B cell (primary cell): Measurements from ENCODE around the gene SNCB. TPM values are rescaled to one million over a fixed set of nuclear protein-coding genes. Genes with fewer than 3 reads are reported as not detected.

Experiments used
- ATAC-seq: fragments of 200-7000 bp; cut with Tn5 transposase; one replicate; pipeline ENCODE4 v1.10.0; 2021; ENCODE audit warnings: low read depth, mild to moderate bottlenecking, moderate number of reproducible peaks, moderate library complexity
- CTCF ChIA-PET: fragments of 350-600 bp; sonication (Branson Sonifier 250); formaldehyde crosslinking; loops from one replicate; lab custom pipeline; 2021; ENCODE audit warnings: antibody characterized with exemption, inconsistent platforms; lab: Charles Lee
- POLR2A ChIA-PET: fragments of 350-600 bp; sonication (Branson Sonifier 250); formaldehyde crosslinking; loops from one replicate; lab custom pipeline; 2021; ENCODE audit warnings: antibody characterized with exemption; lab: Charles Lee
- DNase-seq: peaks from one replicate; pipeline ENCODE4 v3.0.0; 2013
- H2AFZ ChIP-seq: 2 replicates; pipeline ENCODE4 v1.6.1; 2012; ENCODE audit warnings: mild to moderate bottlenecking, low read depth, low read length; ENCODE audit not compliant: insufficient read depth, poor library complexity, severe bottlenecking
- H3K27ac ChIP-seq, 2 donors: 1 replicate in 1 of 2; 2 replicates in 1 of 2; pipeline ENCODE4 v1.5.1; 2012 to 2013; ENCODE audit warnings: low read length in 2 of 2, mild to moderate bottlenecking in 2 of 2, moderate library complexity in 1 of 2
- H3K27me3 ChIP-seq, 4 experiments: fragments of 200-600 bp in 1 of 4; sonication (generic) in 1 of 4; replicated peaks in 1 of 4; 1 replicate in 2 of 4; 2 replicates in 2 of 4; pipeline versions ENCODE4 v1.6.1 to v1.7.0; 2013 to 2016; ENCODE audit warnings: low read length in 3 of 4, mild to moderate bottlenecking in 2 of 4, mixed read lengths in 1 of 4, moderate library complexity in 1 of 4; ENCODE audit not compliant: insufficient read depth in 4 of 4, control insufficient read depth in 3 of 4; ENCODE audit errors: control extremely low read depth in 1 of 4
- H3K36me3 ChIP-seq, 2 experiments: replicated peaks in 1 of 2; 1 replicate in 1 of 2; 2 replicates in 1 of 2; pipeline versions ENCODE4 v1.6.1 to v1.7.1; 2013; ENCODE audit warnings: low read length in 1 of 2; ENCODE audit not compliant: insufficient read depth in 2 of 2, control insufficient read depth in 1 of 2; ENCODE audit errors: control extremely low read depth in 1 of 2, extremely low read depth in 1 of 2
- H3K4me1 ChIP-seq, 2 donors: fragments of 200-600 bp in 1 of 2; sonication (generic) in 1 of 2; 1 replicate in 1 of 2; 2 replicates in 1 of 2; pipeline versions ENCODE4 v1.5.1 to v1.6.1; 2013 to 2017; ENCODE audit warnings: low read length in 2 of 2; ENCODE audit not compliant: control insufficient read depth in 2 of 2, insufficient read depth in 2 of 2
- H3K4me2 ChIP-seq: replicated peaks from 2 replicates; pipeline ENCODE3; 2012; ENCODE audit warnings: mild to moderate bottlenecking, low read depth, low read length; ENCODE audit not compliant: poor library complexity, severe bottlenecking
- H3K4me3 ChIP-seq, 5 experiments: fragments of 200-600 bp in 1 of 5; sonication (generic) in 1 of 5; 1 replicate in 3 of 5; 2 replicates in 2 of 5; pipeline versions ENCODE4 v1.5.1 to v1.7.0; 2011 to 2016; ENCODE audit warnings: low read length in 4 of 5, mild to moderate bottlenecking in 4 of 5, low read depth in 2 of 5, control low read depth in 1 of 5, moderate library complexity in 1 of 5; ENCODE audit not compliant: insufficient read depth in 1 of 5; ENCODE audit errors: control extremely low read depth in 1 of 5, extremely low read depth in 1 of 5
- H3K79me2 ChIP-seq: fragments of 200-600 bp; sonication (generic); one replicate; pipeline ENCODE4 v1.6.0; 2016; ENCODE audit warnings: low read length; ENCODE audit not compliant: control insufficient read depth, insufficient read depth
- H3K9ac ChIP-seq: fragments of 200-600 bp; sonication (generic); 2 replicates; pipeline ENCODE4 v1.6.1; 2017; ENCODE audit warnings: mild to moderate bottlenecking, low read length, moderate library complexity
- H3K9me3 ChIP-seq, 3 donors: one replicate each; pipeline versions ENCODE4 v1.6.1 to v1.7.1; 2013; ENCODE audit warnings: low read length in 2 of 3; ENCODE audit not compliant: control insufficient read depth in 2 of 3, insufficient read depth in 1 of 3; ENCODE audit errors: control extremely low read depth in 1 of 3
- H4K20me1 ChIP-seq: 2 replicates; pipeline ENCODE4 v1.6.0; 2012; ENCODE audit warnings: mild to moderate bottlenecking, low read length; ENCODE audit not compliant: insufficient read depth, control insufficient read depth, poor library complexity, severe bottlenecking
- H3K27ac Mint-ChIP-seq: one replicate; pipeline ENCODE4 v1.8.0; 2021; ENCODE audit warnings: mixed read lengths
- H3K27me3 Mint-ChIP-seq: one replicate; pipeline ENCODE4 v1.8.0; 2021; ENCODE audit warnings: mixed read lengths
- H3K4me1 Mint-ChIP-seq: one replicate; pipeline ENCODE4 v1.8.0; 2021; ENCODE audit warnings: mixed read lengths
- H3K4me3 Mint-ChIP-seq: one replicate; pipeline ENCODE4 v1.8.0; 2021; ENCODE audit warnings: mixed read lengths
- H3K9me3 Mint-ChIP-seq: one replicate; pipeline ENCODE4 v1.8.0; 2022; ENCODE audit warnings: mixed read lengths; ENCODE audit not compliant: insufficient read depth
- CTCF ChIP-seq: fragments of 200-600 bp; IDR thresholded peaks from one replicate; pipeline ENCODE4 v1.8.0; 2022; ENCODE audit warnings: antibody characterized with exemption, mild to moderate bottlenecking
- EZH2 ChIP-seq: IDR thresholded peaks from 2 replicates; pipeline ENCODE4 v1.6.1; 2012; ENCODE audit warnings: borderline replicate concordance, low read depth, mild to moderate bottlenecking, moderate library complexity, low read length; ENCODE audit not compliant: insufficient read depth, poor library complexity, severe bottlenecking
- WGBS: methylation state at CpG from one replicate; pipeline ENCODE4 v1.1.5; 2013; ENCODE audit warnings: missing lambda C conversion rate; ENCODE audit not compliant: insufficient coverage; 5-methylcytosine and 5-hydroxymethylcytosine counted together
- intact Hi-C: fragments of 100-400 bp; cut with micrococcal nuclease; formaldehyde crosslinking; loops from one replicate; pipeline ENCODE4 v1.10.0; 2022
- polyA plus RNA-seq: library from polyadenylated mRNA; depleted of rRNA; stranded (reverse); fragments of >200 nt; gene quantifications from 2 replicates; pipeline ENCODE4 v1.2.3, GENCODE V29; 2012
- total RNA-seq, 2 donors: library from RNA; stranded (reverse); fragments of 120-200 nt in 1 of 2; gene quantifications; 1 replicate in 1 of 2; 2 replicates in 1 of 2; pipeline versions ENCODE4 v1.2.3 to v1.2.4, GENCODE V29; 2013 to 2022

Gene SNCB
- total and polyA plus RNA-seq, 2 donors (not counting 1 experiment from before 2014, with no cell fraction given), result 0.09 TPM; not detected in 1

GRCh38 chr5:176658007-176658599, 27.8 kb upstream of the SNCB start:
- ATAC-seq (peak; percentile 75), DNase-seq (peak; percentile 75)
- peaks cover 0 to 12% of the 10 kb centered on the region in 2 experiments for H3K36me3 ChIP-seq
- intact Hi-C loops, result loop anchor here (2.0 kb wide), 1 partner anchor 301 kb away; no protein-coding TSS in a partner anchor
- Mint-ChIP-seq H3K9me3 (no peaks in the 10 kb centered on the region), H3K27ac (peak overlapping the region; percentile 59), H3K4me1 (peaks cover 42% of the 10 kb centered on the region), H3K4me3 (peak overlapping the region; percentile 85), H3K27me3 (peaks cover 3% of the 10 kb centered on the region)
- peak overlapping the region; percentile 69 for H2AFZ ChIP-seq
- peak overlapping the region; percentile 69 for H3K4me2 ChIP-seq
- 60% methylated on average over 11 of the region's 14 CpGs for WGBS
- H3K27me3 ChIP-seq, result peaks cover 0 to 4% (median 0%) of the 10 kb centered on the region in 4 experiments
- TF ChIP-seq EZH2, result no peak
- TF ChIP-seq CTCF, result peak; percentile 84
- H3K9ac ChIP-seq, result no peak overlapping the region
- no peaks in the 10 kb centered on the region for H3K79me2 ChIP-seq
- no peaks in the 10 kb centered on the region for H3K9me3 ChIP-seq
- no peaks in the 10 kb centered on the region for H4K20me1 ChIP-seq
- H3K4me1 ChIP-seq, result peaks cover 34 to 41% of the 10 kb centered on the region in 2 donors
- CTCF ChIA-PET, result interaction anchor here (0.6 to 5.6 kb wide), 10 partner anchors 8 to 454 kb away, joined by 3 to 78 read pairs (median 6); partner anchors contain the start of genes EIF4E1B, SNCB and TSPAN17
- peak overlapping the region in 1 of 5 experiments; percentile 56 for H3K4me3 ChIP-seq
- no peak overlapping the region for H3K27ac ChIP-seq
- POLR2A ChIA-PET, result interaction anchor here (1.2 kb wide), 1 partner anchor 11 kb away, joined by 3 read pairs; no protein-coding TSS in a partner anchor

- intact Hi-C loops, result no loop called here
- 93% methylated on average over 13 of the region's 13 CpGs for WGBS
- no peak overlapping the region for H2AFZ ChIP-seq
- H3K9me3 Mint-ChIP-seq, result no peaks in the 10 kb centered on the region
- TF ChIP-seq CTCF, result no peak
- TF ChIP-seq EZH2, result no peak
- no peaks in the 10 kb centered on the region for H4K20me1 ChIP-seq
- no peaks in the 10 kb centered on the region for H3K9me3 ChIP-seq
- H3K79me2 ChIP-seq, result no peaks in the 10 kb centered on the region
- no peak overlapping the region for H3K4me3 ChIP-seq
- H3K4me1 ChIP-seq, result peaks cover 44 to 57% of the 10 kb centered on the region in 2 donors
- H3K4me2 ChIP-seq, result no peak overlapping the region
- no peak overlapping the region for H3K4me3 Mint-ChIP-seq
- DNase-seq (no peak), ATAC-seq (no peak)
- no peak overlapping the region for H3K9ac ChIP-seq
- no peaks in the 10 kb centered on the region for H3K27me3 ChIP-seq
- H3K36me3 ChIP-seq, result peaks cover 0 to 17% of the 10 kb centered on the region in 2 experiments
- ChIA-PET POLR2A (no interaction called here), CTCF (interaction anchor here (0.7 to 5.6 kb wide), 3 partner anchors 7 to 456 kb away, joined by 3 to 78 read pairs (median 76); partner anchors contain the start of genes EIF4E1B, SNCB and TSPAN17)
- peaks cover 57% of the 10 kb centered on the region for H3K4me1 Mint-ChIP-seq
- no peak overlapping the region for H3K27ac ChIP-seq
- H3K27me3 Mint-ChIP-seq, result peaks cover under 1% of the 10 kb centered on the region
- H3K27ac Mint-ChIP-seq, result no peak overlapping the region
Observed at GRCh38 chr5:176656467-176656990, 26.2 kb upstream of the SNCB start.
